Measurements from ENCODE around the gene TPO.

GRCh38 chr2:1415501-1415900 is 2.2 kb downstream of the TPO start:
- TF ChIP-seq GATA2 (IDR thresholded peaks at IDR 0.05; ENCODE audit: low read depth, low read length) = no peak
- TF ChIP-seq GATA3 (IDR thresholded peaks at IDR 0.05; ENCODE audit: low read depth, low read length) = no peak
